ENCODE data around the gene AGPAT3.

- TF ChIP-seq CTCF (IDR thresholded peaks at IDR 0.05) (no peak), EZH2 (IDR thresholded peaks at IDR 0.05) (no peak), EZH2phosphoT487 (IDR thresholded peaks at IDR 0.05) (no peak)
Measured at GRCh38 chr21:43842742-43843141, 22.3 kb upstream of the AGPAT3 start.
